T47D (cell line): Measurements from ENCODE around the gene GRK7.
"Not testable (repeated sequence)": the region's sequence is repeated elsewhere in the genome, so short reads cannot be mapped to it uniquely, and the experiment has no call there.

Experiments used
- DNase-seq, 2 experiments: peaks; one replicate each; pipeline versions ENCODE4 v3.0.0 to v3.0.0-alpha.2; 2011 to 2012; ENCODE audit warnings: low read depth in 1 of 2, low spot score in 1 of 2
- JUND ChIP-seq: IDR thresholded peaks from 2 replicates; pipeline ENCODE4 v1.6.1; 2012; ENCODE audit warnings: low read depth
- in situ Hi-C: cut with HindIII; loops from 2 replicates; pipeline ENCODE4 v1.10.0; 2016; ENCODE audit warnings: low sequenced_read_pairs, low pct_unique_long_range_greater_than_20kb

Gene GRK7

DNA sequence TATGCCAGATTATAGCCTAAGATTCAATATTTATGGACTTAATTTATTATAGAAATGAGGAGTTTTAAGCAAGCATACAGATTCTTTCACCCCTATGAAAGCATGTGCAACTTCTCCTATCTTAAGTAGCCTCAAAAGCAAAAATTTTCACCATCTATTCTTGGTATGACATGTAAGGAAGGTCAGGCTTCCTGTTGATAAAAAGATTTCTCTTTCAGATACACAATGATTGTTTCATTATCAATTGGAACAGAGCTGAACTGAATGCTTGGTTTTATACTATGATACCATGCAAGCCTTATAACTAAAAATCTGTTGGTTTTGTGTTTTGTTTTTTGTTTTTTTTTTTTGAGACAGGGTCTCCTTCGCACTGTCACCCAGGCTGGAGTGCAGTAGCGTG lies 3.9 kb downstream of the GRK7 start:
- in situ Hi-C loops, result no loop called here
- TF ChIP-seq JUND, result no peak
- no peak for DNase-seq

- no peak for TF ChIP-seq JUND
- no peak for DNase-seq
- in situ Hi-C loops, result no loop called here
Observed at GRCh38 chr3:141769221-141769894, 6.2 kb downstream of the GRK7 start.

- TF ChIP-seq JUND, result no peak
- in situ Hi-C loops, result no loop called here
- no peak for DNase-seq
Observed at GRCh38 chr3:141773676-141774075, 10.5 kb downstream of the GRK7 start.

- in situ Hi-C loops, result no loop called here
- no peak for DNase-seq
Observed at GRCh38 chr3:141776376-141776775, 13.2 kb downstream of the GRK7 start.

GRCh38 chr3:141776885-141777284 lies 13.7 kb downstream of the GRK7 start:
- in situ Hi-C loops, result no loop called here
- TF ChIP-seq JUND, result no peak
- no peak for DNase-seq

More at GRCh38 chr3:141776376-141776775, 13.2 kb downstream of the GRK7 start:
- TF ChIP-seq JUND, result no peak

- TF ChIP-seq JUND, result no peak
- no peak for DNase-seq
- in situ Hi-C loops, result no loop called here
Observed at GRCh38 chr3:141777957-141778813, 15.0 kb downstream of the GRK7 start.

DNA sequence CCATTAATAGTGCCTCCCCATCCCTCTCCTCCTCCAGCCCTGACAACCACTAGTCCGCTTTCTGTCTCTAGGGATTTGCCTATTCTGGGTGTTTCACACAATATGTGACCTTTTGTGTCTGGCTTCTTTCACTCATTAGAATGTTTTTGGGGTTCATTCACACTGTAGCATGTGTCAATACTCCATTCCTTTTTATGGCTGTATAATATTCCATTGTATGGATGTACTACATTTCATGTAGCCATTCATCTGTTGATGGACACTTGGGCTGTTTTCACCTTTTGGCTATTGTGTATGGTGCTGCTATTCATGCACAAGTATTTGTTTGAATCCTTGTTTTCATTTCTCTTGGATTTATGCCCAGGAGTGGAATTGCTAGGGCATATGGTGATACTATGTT lies 16.5 kb downstream of the GRK7 start:
- DNase-seq, result no peak
- in situ Hi-C loops, result no loop called here
- TF ChIP-seq JUND, result no peak

DNA sequence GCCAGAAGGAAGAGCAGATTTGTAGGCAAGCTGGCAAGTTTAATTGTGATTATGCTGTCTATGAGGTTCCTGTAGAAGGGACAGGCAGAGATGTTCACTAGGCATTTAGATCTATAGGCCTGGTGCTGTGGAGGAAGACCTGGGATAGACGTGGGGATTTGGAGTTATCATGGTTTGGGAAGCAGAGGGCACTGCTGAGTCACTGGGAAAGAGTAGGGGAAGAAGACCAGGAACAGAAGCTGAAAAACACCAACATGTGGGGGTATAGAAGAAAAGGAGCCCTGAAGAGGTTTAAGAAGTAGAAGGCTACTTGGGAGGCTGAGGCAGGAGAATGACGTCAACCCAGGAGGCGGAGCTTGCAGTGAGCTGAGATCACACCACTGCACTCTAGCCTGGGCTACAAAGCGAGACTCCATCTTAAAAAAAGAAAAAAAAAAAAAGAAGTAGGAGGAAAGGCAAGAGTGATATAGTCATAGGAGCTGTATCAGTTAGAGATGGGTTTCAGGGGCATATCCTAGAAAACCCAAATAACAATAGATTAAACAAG lies 19.3 kb downstream of the GRK7 start:
- in situ Hi-C loops, result no loop called here
- DNase-seq, result peak in 1 of 2 experiments; percentile 46
- no peak for TF ChIP-seq JUND

GRCh38 chr3:141783632-141784031 lies 20.4 kb downstream of the GRK7 start:
- TF ChIP-seq JUND, result no peak
- in situ Hi-C loops, result no loop called here
- no peak for DNase-seq

DNA sequence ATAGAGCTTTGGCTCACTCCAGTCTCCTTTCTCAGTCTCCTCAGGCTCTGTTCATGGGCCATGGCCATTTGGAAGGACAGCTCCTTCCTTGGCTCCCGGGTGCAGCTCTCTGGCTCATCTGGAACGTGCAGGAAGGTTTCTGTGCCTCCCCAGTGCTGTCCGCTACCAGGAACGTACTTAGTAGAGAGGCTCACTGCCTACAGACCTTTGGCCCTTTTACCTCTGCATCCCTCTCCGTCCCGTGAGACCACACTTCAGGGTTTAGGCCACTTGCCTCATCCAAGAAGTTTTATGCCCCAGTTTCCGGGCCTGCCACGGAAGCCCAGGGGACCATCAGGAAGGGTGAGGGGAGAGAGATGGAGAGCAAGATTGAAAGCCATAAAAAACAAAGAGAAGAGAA lies 20.9 kb downstream of the GRK7 start:
- in situ Hi-C loops, result no loop called here
- no peak for TF ChIP-seq JUND
- no peak for DNase-seq

GRCh38 chr3:141784531-141784930 lies 21.3 kb downstream of the GRK7 start:
- in situ Hi-C loops, result no loop called here
- no peak for DNase-seq
- TF ChIP-seq JUND, result no peak

DNA sequence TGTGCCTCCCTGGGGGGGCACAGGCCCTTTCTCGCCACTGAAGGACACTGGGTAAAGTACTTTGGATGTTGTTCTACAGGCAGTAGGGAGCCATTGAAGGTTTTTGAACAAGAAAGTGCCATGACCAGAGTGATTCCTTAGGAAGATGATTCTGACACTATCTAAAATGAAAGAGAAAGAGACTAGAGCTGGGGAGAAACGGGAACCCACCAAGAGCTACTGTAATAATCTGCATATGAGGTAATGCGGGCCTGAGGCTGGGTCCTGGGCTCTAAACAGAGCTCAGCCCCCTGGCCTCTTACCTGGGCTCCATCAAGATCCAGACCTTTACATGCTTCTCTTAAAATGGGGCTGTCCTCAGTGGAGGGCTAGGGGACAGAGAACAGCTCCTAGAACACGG lies 24.9 kb downstream of the GRK7 start:
- no peak for TF ChIP-seq JUND
- in situ Hi-C loops, result no loop called here

GRCh38 chr3:141788750-141789149 lies 25.5 kb downstream of the GRK7 start:
- DNase-seq, in situ Hi-C loops: not testable (repeated sequence)

More for the DNA sequence above, 24.9 kb downstream of the GRK7 start:
- DNase-seq, result no peak
